Tibial nerve (tissue), 4 donors: Measurements from ENCODE around the gene CCDC78. TPM values are rescaled to one million over a fixed set of nuclear protein-coding genes. Genes with fewer than 3 reads are reported as not detected.

Experiments used
- DNase-seq, 2 donors: peaks; one replicate each; pipeline ENCODE4 v3.0.0-alpha.2; 2019; ENCODE audit warnings: low spot score in 2 of 2
- H3K27ac ChIP-seq, 4 donors: fragments of 200-600 bp; sonication (generic) in 3 of 4; one replicate each; pipeline ENCODE4 v1.5.1; 2017 to 2019; ENCODE audit warnings: mild to moderate bottlenecking in 1 of 4
- H3K27me3 ChIP-seq, 2 donors: fragments of 200-600 bp; sonication (generic) in 1 of 2; one replicate each; pipeline versions ENCODE4 v1.5.1 to v1.6.0; 2017 to 2019
- H3K36me3 ChIP-seq, 3 donors: fragments of 200-600 bp; sonication (generic); one replicate each; pipeline ENCODE4 v1.5.1; 2018 to 2019
- H3K4me1 ChIP-seq, 4 donors: fragments of 200-600 bp; sonication (generic) in 3 of 4; one replicate each; pipeline ENCODE4 v1.5.1; 2017 to 2019
- H3K4me3 ChIP-seq, 4 donors: fragments of 200-600 bp; sonication (generic) in 3 of 4; one replicate each; pipeline ENCODE4 v1.5.1; 2017 to 2019; ENCODE audit warnings: mild to moderate bottlenecking in 1 of 4, moderate library complexity in 1 of 4
- H3K9me3 ChIP-seq, 4 donors: fragments of 200-600 bp; sonication (generic) in 3 of 4; one replicate each; pipeline ENCODE4 v1.5.1; 2017 to 2019
- CTCF ChIP-seq, 5 experiments: fragments of 200-600 bp in 3 of 5; fragments of 450-650 bp in 2 of 5; sonication (generic) in 3 of 5; IDR thresholded peaks; one replicate each; pipeline ENCODE4 v1.5.1; 2016 to 2019; ENCODE audit warnings: antibody characterized with exemption in 5 of 5, mild to moderate bottlenecking in 3 of 5, moderate library complexity in 2 of 5
- WGBS, 2 donors: methylation state at CpG; one replicate each; pipeline ENCODE4 v1.1.5; 2018; 5-methylcytosine and 5-hydroxymethylcytosine counted together
- small RNA-seq: library from RNA; depleted of rRNA; stranded (forward); fragments of <200 nt; gene quantifications from one replicate; pipeline ENCODE3, GENCODE V24; 2016
- total RNA-seq, 4 donors: library from RNA; depleted of rRNA; stranded (reverse); fragments of >200 nt; gene quantifications; one replicate each; pipeline ENCODE4 v1.1.0, GENCODE V29; 2016

CCDC78 gene
- total RNA-seq, 4 donors from 2014 or later = 0.63 to 7.5 (median 3.0) TPM

- DNase-seq = no peak
- TF ChIP-seq CTCF (IDR thresholded peaks at IDR 0.05) = no peak
- Histone ChIP-seq H3K4me3 (no peak overlapping the region), H3K27me3 (no peaks in the 10 kb centered on the region), H3K4me1 (peaks cover 3 to 43% (median 16%) of the 10 kb centered on the region in 4 donors), H3K36me3 (peaks cover 0 to 60% (median 4%) of the 10 kb centered on the region in 3 donors), H3K27ac (no peak overlapping the region), H3K9me3 (no peaks in the 10 kb centered on the region)
- 92 to 97% methylated on average over 15 to 16 of the region's 21 CpGs for WGBS, 2 donors
These were observed 53.4 kb downstream of the CCDC78 start for GRCh38 chr16:672851-673250.

Small RNAs within 50 kb of the gene (small RNA-seq; reads per million reads assigned to genes)
- not detected for gene MIR662

Other genes with a start within 250 kb of the CCDC78 start
- 10 to 100 TPM; 19.0 to 91.5 (median 52.5) TPM for gene CAPN15, start 198.7 kb downstream of the CCDC78 start, total RNA-seq
- not detected for gene PRR35, start 166.0 kb downstream of the CCDC78 start, total RNA-seq
- 1 to 10 TPM in 3 of 4 donors, under 1 TPM in 1; 0.98 to 5.2 (median 1.9) TPM for gene NHLRC4, start 159.4 kb downstream of the CCDC78 start, total RNA-seq
- 10 to 100 TPM; 49.2 to 89.6 (median 71.8) TPM for gene PIGQ, start 156.5 kb downstream of the CCDC78 start, total RNA-seq
- gene RAB40C, start 136.4 kb downstream of the CCDC78 start, total RNA-seq = 10 to 100 TPM; 21.1 to 30.6 (median 27.5) TPM
- gene WFIKKN1, start 95.5 kb downstream of the CCDC78 start, total RNA-seq = 1 to 10 TPM in 3 of 4 donors, under 1 TPM in 1; 0.66 to 3.9 (median 1.8) TPM
- gene METTL26, start 90.1 kb downstream of the CCDC78 start, total RNA-seq = 100 to 1,000 TPM; 147 to 204 (median 176) TPM
- gene MCRIP2, start 84.6 kb downstream of the CCDC78 start, total RNA-seq = 10 to 100 TPM; 20.8 to 37.7 (median 32.4) TPM
- gene WDR90, start 77.1 kb downstream of the CCDC78 start, total RNA-seq = 10 to 100 TPM; 26.9 to 83.7 (median 54.1) TPM
- 100 to 1,000 TPM in 3 of 4 donors, 10 to 100 TPM in 1; 68.6 to 188 (median 106) TPM for gene RHOT2, start 58.3 kb downstream of the CCDC78 start, total RNA-seq
- gene RHBDL1, start 50.8 kb downstream of the CCDC78 start, total RNA-seq = 1 to 10 TPM in 3 of 4 donors, under 1 TPM in 1; 0.90 to 3.5 (median 1.9) TPM
- 100 to 1,000 TPM; 152 to 213 (median 186) TPM for gene STUB1, start 46.0 kb downstream of the CCDC78 start, total RNA-seq
- 100 to 1,000 TPM in 2 of 4 donors, 10 to 100 TPM in 2; 83.1 to 119 (median 101) TPM for gene JMJD8, start 42.1 kb downstream of the CCDC78 start, total RNA-seq
- 10 to 100 TPM; 13.1 to 18.2 (median 15.8) TPM for gene WDR24, start 36.0 kb downstream of the CCDC78 start, total RNA-seq
- gene FBXL16, start 20.6 kb downstream of the CCDC78 start, total RNA-seq = 1 to 10 TPM; 1.5 to 5.7 (median 3.5) TPM
- gene METRN, start 11.3 kb downstream of the CCDC78 start, total RNA-seq = 100 to 1,000 TPM in 3 of 4 donors, 10 to 100 TPM in 1; 78.8 to 131 (median 108) TPM
- 10 to 100 TPM; 43.7 to 98.7 (median 78.6) TPM for gene ANTKMT, start 5.3 kb downstream of the CCDC78 start, total RNA-seq
- 10 to 100 TPM in 1 of 4 donors, 1 to 10 TPM in 3; 3.5 to 18.0 (median 6.3) TPM for gene HAGHL, start 663 bp upstream of the CCDC78 start, total RNA-seq
- 10 to 100 TPM; 39.8 to 53.2 (median 45.6) TPM for gene CIAO3, start 14.6 kb upstream of the CCDC78 start, total RNA-seq
- gene MSLN, start 34.3 kb upstream of the CCDC78 start, total RNA-seq = 1 to 10 TPM in 1 of 4 donors, not detected in 3; 1.5 TPM
- gene RPUSD1, start 61.9 kb upstream of the CCDC78 start, total RNA-seq = 10 to 100 TPM in 3 of 4 donors, 1 to 10 TPM in 1; 8.5 to 18.3 (median 12.5) TPM
- 10 to 100 TPM in 3 of 4 donors, 1 to 10 TPM in 1; 6.1 to 57.5 (median 17.7) TPM for gene CHTF18, start 62.2 kb upstream of the CCDC78 start, total RNA-seq
- not detected for gene GNG13, start 74.3 kb upstream of the CCDC78 start, total RNA-seq
- gene LMF1, start 244.5 kb upstream of the CCDC78 start, total RNA-seq = 10 to 100 TPM; 24.5 to 58.5 (median 31.8) TPM